Uterus (tissue), 4 donors: ENCODE data around the gene GPR37L1. TPM values are rescaled to one million over a fixed set of nuclear protein-coding genes. Genes with fewer than 3 reads are reported as not detected.
"Not testable (repeated sequence)": the region's sequence is repeated elsewhere in the genome, so short reads cannot be mapped to it uniquely, and the experiment has no call there.

Experiments used
- DNase-seq, 2 donors: peaks; one replicate each; pipeline ENCODE4 v3.0.0-alpha.2; 2019 to 2020
- H3K27ac ChIP-seq, 2 donors: fragments of 200-600 bp; sonication (generic); 1 replicate in 1 of 2; 2 replicates in 1 of 2; pipeline ENCODE4 v1.5.1; 2016 to 2018
- H3K27me3 ChIP-seq, 2 donors: fragments of 200-600 bp; sonication (generic); one replicate each; pipeline ENCODE4 v1.5.1; 2018 to 2019; ENCODE audit warnings: control low read depth in 1 of 2
- H3K36me3 ChIP-seq, 2 donors: fragments of 200-600 bp; sonication (generic); one replicate each; pipeline ENCODE4 v1.5.1; 2019; ENCODE audit warnings: control low read depth in 1 of 2
- H3K4me1 ChIP-seq, 2 donors: fragments of 200-600 bp; sonication (generic); one replicate each; pipeline ENCODE4 v1.5.1; 2018 to 2019; ENCODE audit warnings: control low read depth in 1 of 2
- H3K4me3 ChIP-seq, 2 donors: fragments of 200-600 bp; sonication (generic); 1 replicate in 1 of 2; 2 replicates in 1 of 2; pipeline ENCODE4 v1.5.1; 2018 to 2019; ENCODE audit warnings: mild to moderate bottlenecking in 1 of 2
- H3K9me3 ChIP-seq, 2 donors: fragments of 200-600 bp; sonication (generic); one replicate each; pipeline ENCODE4 v1.5.1; 2019; ENCODE audit warnings: control low read depth in 1 of 2
- POLR2A ChIP-seq, 2 donors: fragments of 450-650 bp; IDR thresholded peaks; one replicate each; pipeline ENCODE4 v1.6.1; 2016; ENCODE audit warnings: antibody characterized with exemption in 2 of 2, mild to moderate bottlenecking in 1 of 2, moderate library complexity in 1 of 2
- intact Hi-C: fragments of 100-400 bp; cut with DNase I; formaldehyde crosslinking; loops from one replicate; pipeline ENCODE4 v1.15.1; 2023; ENCODE audit warnings: low total_unique reads
- total RNA-seq, 4 donors: library from RNA; depleted of rRNA in 3 of 4; stranded (reverse); fragments of >200 nt in 3 of 4; gene quantifications; one replicate each; pipeline versions ENCODE4 v1.1.0 to v1.2.4, GENCODE V29; 2014 to 2023
- TF ChIP-seq, protein P1 (sequence below), 4 experiments: fragments of 200-600 bp in 2 of 4; fragments of 450-650 bp in 2 of 4; sonication (generic) in 2 of 4; IDR thresholded peaks; one replicate each; pipeline ENCODE4 v1.5.1; 2016 to 2019; ENCODE audit warnings: antibody characterized with exemption in 4 of 4, mild to moderate bottlenecking in 2 of 4, moderate library complexity in 1 of 4
- donor health status: DM: yes; HTN: yes; CAD: no.

Gene GPR37L1
- total RNA-seq, 4 donors from 2014 or later, result 0.09 to 0.21 TPM; not detected in 2

DNA sequence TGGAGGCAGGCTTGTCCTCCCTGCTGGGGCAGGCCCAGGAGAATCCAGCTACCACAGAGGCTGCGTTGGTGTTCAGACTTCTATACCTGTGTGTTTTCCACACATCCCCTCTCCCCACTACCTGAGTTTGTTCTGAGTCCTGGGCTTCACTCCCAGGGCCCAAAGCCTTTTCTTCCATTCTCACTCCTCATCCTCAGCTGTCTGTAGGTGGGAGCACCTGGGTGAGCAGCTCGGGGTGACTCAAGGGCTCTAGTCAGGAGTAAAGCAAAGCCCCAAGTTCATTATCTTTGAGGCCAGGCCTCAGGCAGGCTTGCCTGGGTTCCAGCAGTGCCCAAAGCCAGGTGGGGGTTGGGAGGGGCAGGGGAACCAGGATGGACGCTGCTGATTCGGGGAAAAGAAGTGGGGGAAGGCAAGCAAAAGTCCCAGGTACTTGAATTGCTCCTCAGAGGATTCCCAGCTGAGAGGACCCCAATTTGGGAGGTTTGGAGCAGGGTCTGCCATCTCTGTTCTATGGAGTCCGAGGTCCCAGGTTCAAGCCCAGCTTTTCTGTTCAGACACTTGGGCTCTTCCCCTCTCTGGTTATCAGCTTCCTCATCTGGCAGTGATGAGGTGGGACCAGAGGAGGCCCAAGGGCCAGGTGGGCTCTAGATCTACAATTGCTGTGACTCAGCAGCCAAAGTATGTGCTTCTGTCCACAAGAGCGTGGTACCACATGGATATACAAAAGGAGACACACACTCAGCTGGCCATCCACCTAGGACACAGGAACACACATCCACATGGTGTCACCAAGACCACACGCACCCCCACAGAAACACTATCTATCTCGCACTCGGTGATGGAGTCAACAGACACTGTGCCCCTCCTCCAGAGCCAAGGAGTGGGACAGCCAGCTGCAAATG, 43.5 kb downstream of the GPR37L1 start:
- DNase-seq, result no peak
- no peaks in the 10 kb centered on the region for H3K27me3 ChIP-seq
- H3K27ac ChIP-seq, result no peak overlapping the region
- intact Hi-C loops, result no loop called here
- H3K36me3 ChIP-seq, result no peaks in the 10 kb centered on the region
- H3K4me1 ChIP-seq, result no peaks in the 10 kb centered on the region
- no peaks in the 10 kb centered on the region for H3K9me3 ChIP-seq
- no peak for TF ChIP-seq POLR2A (IDR thresholded peaks at IDR 0.05)
- TF ChIP-seq, protein P1, sequence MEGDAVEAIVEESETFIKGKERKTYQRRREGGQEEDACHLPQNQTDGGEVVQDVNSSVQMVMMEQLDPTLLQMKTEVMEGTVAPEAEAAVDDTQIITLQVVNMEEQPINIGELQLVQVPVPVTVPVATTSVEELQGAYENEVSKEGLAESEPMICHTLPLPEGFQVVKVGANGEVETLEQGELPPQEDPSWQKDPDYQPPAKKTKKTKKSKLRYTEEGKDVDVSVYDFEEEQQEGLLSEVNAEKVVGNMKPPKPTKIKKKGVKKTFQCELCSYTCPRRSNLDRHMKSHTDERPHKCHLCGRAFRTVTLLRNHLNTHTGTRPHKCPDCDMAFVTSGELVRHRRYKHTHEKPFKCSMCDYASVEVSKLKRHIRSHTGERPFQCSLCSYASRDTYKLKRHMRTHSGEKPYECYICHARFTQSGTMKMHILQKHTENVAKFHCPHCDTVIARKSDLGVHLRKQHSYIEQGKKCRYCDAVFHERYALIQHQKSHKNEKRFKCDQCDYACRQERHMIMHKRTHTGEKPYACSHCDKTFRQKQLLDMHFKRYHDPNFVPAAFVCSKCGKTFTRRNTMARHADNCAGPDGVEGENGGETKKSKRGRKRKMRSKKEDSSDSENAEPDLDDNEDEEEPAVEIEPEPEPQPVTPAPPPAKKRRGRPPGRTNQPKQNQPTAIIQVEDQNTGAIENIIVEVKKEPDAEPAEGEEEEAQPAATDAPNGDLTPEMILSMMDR (IDR thresholded peaks at IDR 0.05), result no peak
- H3K4me3 ChIP-seq, result no peak overlapping the region

DNA sequence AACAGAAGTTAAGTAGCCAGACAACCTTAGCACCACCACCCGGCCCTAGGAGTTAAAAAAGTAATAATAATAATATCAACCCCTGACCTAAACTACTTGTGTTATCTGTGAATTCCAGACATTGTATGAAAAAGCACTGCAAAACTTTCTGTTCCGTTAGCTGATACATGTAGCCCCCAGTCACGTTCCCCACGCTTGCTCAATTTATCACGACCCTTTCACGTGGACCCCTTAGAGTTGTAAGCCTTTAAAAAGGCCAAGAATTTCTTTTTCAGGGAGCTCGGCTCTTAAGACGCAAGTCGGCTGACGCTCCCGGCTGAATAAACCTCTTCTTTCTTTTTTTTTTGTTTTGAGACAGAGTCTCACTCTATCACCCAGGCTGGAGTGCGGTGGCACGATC, 44.3 kb downstream of the GPR37L1 start:
- H3K4me3 ChIP-seq, intact Hi-C loops, H3K4me1 ChIP-seq, H3K36me3 ChIP-seq, H3K9me3 ChIP-seq, DNase-seq, H3K27me3 ChIP-seq, H3K27ac ChIP-seq: not testable (repeated sequence)

DNA sequence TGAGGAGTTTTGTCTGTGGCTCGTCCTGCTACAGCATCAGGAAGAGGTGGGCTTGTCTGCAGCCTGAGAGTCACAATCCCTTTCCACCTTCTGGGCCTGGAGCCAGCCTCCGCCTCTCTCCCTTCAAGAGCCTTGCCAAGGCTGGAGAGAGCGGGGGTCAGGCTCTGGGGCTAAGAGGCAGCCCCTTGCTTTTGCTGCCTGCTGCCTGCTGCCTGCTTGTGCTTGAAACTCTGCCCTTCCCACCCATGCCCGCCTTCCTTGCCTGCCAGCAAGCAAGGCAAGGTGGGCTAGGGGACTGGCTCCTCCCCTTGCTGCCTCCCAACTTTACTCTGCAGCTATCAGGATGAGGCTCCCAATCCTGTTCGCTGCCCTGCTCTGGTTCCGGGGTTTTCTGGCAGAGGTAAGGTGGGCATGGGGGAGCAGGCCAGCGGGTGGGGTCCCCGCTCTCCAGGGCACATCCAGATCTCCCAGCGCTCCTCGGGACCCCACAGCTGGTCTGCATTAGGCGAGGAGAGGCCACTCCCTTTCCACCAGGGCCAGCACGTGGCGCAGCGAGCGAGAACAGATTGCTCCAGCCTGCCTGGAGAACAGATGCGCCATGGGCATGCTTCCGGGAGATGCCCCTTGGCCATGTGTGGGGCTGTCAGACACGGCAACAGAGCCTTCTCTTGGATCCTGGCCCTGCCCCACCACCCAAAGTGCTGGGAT, 45.1 kb downstream of the GPR37L1 start:
- no peak for TF ChIP-seq POLR2A (IDR thresholded peaks at IDR 0.05)

DNA sequence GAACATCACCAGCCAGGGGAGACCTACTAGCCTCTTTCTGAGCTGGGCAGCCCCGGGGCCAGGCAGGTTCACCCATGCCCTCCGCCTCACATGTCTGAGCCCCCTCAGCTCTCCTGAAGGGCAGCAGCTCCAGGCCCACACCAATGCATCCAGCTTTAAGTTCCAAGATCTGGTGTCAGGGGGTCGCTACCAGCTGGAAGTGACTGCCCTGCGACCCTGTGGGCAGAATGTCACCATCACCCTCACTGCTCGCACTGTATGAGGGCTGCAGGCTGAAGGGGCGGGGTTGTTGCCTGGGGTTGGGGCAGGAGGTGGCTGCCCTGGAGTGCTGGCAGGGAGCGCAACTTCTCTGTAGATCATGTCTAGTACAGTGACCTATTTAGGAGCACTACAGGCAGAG, 46.1 kb downstream of the GPR37L1 start:
- Histone ChIP-seq H3K4me3 (no peak overlapping the region), H3K36me3 (no peaks in the 10 kb centered on the region), H3K4me1 (no peaks in the 10 kb centered on the region), H3K9me3 (no peaks in the 10 kb centered on the region), H3K27ac (no peak overlapping the region), H3K27me3 (no peaks in the 10 kb centered on the region)
- TF ChIP-seq POLR2A (IDR thresholded peaks at IDR 0.05), result no peak
- TF ChIP-seq, protein P1 (IDR thresholded peaks at IDR 0.05), result no peak
- intact Hi-C loops, result no loop called here
- DNase-seq, result no peak

More for the DNA sequence above, 45.1 kb downstream of the GPR37L1 start:
- no peak overlapping the region for H3K4me3 ChIP-seq
- H3K4me1 ChIP-seq, result no peaks in the 10 kb centered on the region
- H3K27ac ChIP-seq, result peak overlapping the region in 1 of 2 donors; percentile 29
- H3K9me3 ChIP-seq, result no peaks in the 10 kb centered on the region
- intact Hi-C loops, result no loop called here
- peak; percentile 32 to 66 for DNase-seq
- no peaks in the 10 kb centered on the region for H3K36me3 ChIP-seq
- H3K27me3 ChIP-seq, result no peaks in the 10 kb centered on the region

DNA sequence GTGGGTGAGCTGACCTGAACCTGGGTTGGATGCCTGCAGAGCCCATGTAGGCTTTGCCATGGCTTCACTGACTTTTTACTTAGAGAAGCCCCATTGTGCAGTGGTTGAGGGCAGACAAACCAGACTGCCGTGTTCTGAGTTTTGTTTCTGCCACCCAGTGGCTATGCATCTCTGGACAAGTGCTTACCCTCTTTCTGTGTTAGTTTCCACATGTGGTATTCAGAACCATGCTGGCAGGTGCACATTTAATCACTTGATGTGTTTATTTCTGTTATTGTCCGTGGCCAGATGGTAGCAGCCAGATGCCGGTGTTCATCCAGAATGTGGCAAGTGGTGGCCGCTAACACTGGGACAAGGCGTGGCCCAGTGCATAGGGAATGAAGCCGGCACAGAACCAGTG, 48.0 kb downstream of the GPR37L1 start:
- Histone ChIP-seq H3K27ac (no peak overlapping the region), H3K27me3 (no peaks in the 10 kb centered on the region), H3K9me3 (no peaks in the 10 kb centered on the region), H3K4me1 (no peaks in the 10 kb centered on the region), H3K36me3 (no peaks in the 10 kb centered on the region), H3K4me3 (no peak overlapping the region)
- intact Hi-C loops, result no loop called here
- DNase-seq, result no peak
- TF ChIP-seq, protein P1 (IDR thresholded peaks at IDR 0.05), result no peak
